Heart left ventricle (tissue), 13 donors: ENCODE measurements around the gene ZNF526.

Experiments
- POLR2A ChIP-seq, 2 donors: fragments of 450-650 bp; IDR thresholded peaks; one replicate each; pipeline ENCODE4 v1.6.1; 2017; ENCODE audit warnings: antibody characterized with exemption in 2 of 2, mild to moderate bottlenecking in 2 of 2, moderate library complexity in 2 of 2
- TF ChIP-seq, protein P1 (sequence below), 12 donors: fragments of 200-600 bp; sonication (generic) in 4 of 12; IDR thresholded peaks; one replicate each; pipeline versions ENCODE4 v1.5.0 to v1.8.0; 2018 to 2022; ENCODE audit warnings: antibody characterized with exemption in 12 of 12, mild to moderate bottlenecking in 5 of 12
- donor health status: ischemic (EF 13 %, LVEDD 7.1; RV severe dilation, severe dysfunction).
- donor health status: DM: no; HTN: yes; CAD: no.
- donor health status: DM: no; HTN: no; CAD: no.
- donor health status: ischemic (EF 25% LVEDD 6.9; RV normal size, moderate dysfunction).
- donor health status: ischemic (EF 25% LVEDD 5.7; RV mildly dilated, moderate dysfunction).
- donor health status: ischemic (EF 35%, LVEDD 5.7; RV mildly dilated, moderate dysfunction).
- donor health status: nonischemic (EF 11% LVEDD 7.7; RV severe dilation, severe dysfunction).
- donor health status: DM: yes; HTN: yes; CAD: no.
- donor health status: PGD.
- donor health status: ischemic (EF 29% LVEDD 5.4; RV normal size, mild dysfunction).
- donor health status: nonischemic (EF 23%, LVEDD 6.1; RV moderate dilation, normal function).

DNA sequence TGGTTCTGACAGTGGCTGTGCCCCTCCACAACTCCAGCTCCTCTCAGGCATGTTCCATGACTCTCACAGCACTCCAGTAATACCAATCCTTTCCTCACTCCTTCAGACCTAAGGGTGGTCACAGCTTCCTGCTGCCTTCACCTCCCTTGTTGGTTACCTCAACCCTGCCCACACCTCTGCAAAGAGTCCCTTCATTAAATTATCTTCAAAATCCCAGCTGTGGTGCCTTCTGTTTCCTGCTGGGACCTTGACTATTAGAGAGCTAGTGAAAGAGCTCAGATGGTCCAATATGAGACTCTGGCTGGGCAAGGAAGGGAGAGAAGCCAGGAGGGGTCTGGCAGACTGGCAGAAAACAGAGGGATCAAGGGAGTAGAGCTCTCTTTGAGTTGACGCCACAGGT lies 28.8 kb upstream of the ZNF526 start:
- TF ChIP-seq, protein P1, sequence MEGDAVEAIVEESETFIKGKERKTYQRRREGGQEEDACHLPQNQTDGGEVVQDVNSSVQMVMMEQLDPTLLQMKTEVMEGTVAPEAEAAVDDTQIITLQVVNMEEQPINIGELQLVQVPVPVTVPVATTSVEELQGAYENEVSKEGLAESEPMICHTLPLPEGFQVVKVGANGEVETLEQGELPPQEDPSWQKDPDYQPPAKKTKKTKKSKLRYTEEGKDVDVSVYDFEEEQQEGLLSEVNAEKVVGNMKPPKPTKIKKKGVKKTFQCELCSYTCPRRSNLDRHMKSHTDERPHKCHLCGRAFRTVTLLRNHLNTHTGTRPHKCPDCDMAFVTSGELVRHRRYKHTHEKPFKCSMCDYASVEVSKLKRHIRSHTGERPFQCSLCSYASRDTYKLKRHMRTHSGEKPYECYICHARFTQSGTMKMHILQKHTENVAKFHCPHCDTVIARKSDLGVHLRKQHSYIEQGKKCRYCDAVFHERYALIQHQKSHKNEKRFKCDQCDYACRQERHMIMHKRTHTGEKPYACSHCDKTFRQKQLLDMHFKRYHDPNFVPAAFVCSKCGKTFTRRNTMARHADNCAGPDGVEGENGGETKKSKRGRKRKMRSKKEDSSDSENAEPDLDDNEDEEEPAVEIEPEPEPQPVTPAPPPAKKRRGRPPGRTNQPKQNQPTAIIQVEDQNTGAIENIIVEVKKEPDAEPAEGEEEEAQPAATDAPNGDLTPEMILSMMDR (IDR thresholded peaks at IDR 0.05), result no peak
- TF ChIP-seq POLR2A (IDR thresholded peaks at IDR 0.05), result no peak
